ENCODE results near the gene HIRA.
"Not testable (repeated sequence)": the region's sequence is repeated elsewhere in the genome, so short reads cannot be mapped to it uniquely, and the experiment has no call there.

The HIRA gene

DNA sequence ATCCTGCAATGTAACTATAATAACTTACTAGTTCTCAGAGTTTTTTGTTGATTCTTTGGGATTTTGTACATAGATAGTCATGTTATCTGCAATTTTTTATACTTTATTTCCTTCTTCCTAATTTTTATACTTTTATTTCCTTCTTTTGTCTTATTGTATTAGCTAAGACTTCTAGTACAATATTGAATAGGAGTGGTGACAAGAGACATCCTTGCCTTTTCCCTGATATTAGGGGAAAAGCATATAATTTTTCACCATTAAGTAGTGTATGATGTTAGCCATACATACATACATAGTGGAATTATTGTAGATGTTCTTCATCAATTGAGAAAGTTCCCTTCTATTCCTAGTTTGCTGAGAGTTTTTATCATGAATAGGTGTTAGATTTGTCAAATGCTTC, 112.3 kb downstream of the HIRA start:
- Mint-ChIP-seq H3K4me1 (ENCODE audit: low read depth) (no peaks in the 10 kb centered on the region), H3K9me3 (peaks cover 30% of the 10 kb centered on the region), H3K27me3 (no peaks in the 10 kb centered on the region), H3K4me3 (no peak overlapping the region), H3K36me3 (ENCODE audit: low read depth) (no peaks in the 10 kb centered on the region), H3K27ac (no peak overlapping the region)
- no peak for DNase-seq

DNA sequence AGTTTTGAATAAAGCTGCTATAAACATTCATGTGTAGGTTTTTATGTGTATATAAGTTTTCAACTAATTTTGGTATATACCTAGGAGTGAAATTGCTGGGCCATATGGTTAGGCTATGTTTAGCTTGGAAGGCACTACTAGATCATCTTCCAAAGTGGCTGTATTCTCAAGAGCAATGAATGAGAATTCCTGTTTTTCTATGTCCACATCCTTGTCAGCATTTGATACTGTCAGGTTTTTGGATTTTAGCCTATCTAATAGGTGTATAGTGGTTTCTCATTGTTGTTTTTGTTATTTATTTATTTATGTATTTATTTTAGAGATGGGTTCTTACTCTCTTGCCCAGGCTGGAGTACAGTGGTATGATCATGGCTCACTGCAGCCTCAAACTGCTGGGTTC, 113.7 kb downstream of the HIRA start:
- H3K27ac Mint-ChIP-seq = no peak overlapping the region
- H3K9me3 Mint-ChIP-seq = peaks cover 32% of the 10 kb centered on the region
- no peaks in the 10 kb centered on the region for H3K27me3 Mint-ChIP-seq
- no peaks in the 10 kb centered on the region for H3K36me3 Mint-ChIP-seq (ENCODE audit: low read depth)
- DNase-seq = no peak
- H3K4me3 Mint-ChIP-seq = no peak overlapping the region
- H3K4me1 Mint-ChIP-seq (ENCODE audit: low read depth) = no peaks in the 10 kb centered on the region

DNA sequence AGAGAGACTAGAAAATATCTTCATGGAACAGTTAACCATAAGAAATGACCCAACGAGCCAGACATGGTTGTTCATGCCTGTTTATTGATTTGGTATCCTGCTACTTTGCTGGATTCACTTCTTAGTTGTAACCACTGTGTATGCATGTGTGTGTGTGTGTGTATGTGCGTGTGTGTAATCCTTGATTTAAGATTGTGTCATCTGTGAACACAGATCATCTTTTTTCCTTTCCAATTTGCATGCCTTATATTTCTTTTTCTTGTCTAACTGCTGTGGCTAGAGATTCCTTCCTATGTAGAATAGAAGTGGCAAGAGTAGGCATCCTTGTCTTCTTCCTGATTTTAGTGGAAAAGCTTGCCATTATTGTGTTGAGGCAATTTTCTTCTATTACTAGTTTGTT, 123.7 kb downstream of the HIRA start:
- Mint-ChIP-seq H3K27me3 (no peaks in the 10 kb centered on the region), H3K4me1 (ENCODE audit: low read depth) (no peaks in the 10 kb centered on the region), H3K4me3 (no peak overlapping the region), H3K9me3 (no peaks in the 10 kb centered on the region), H3K36me3 (ENCODE audit: low read depth) (no peaks in the 10 kb centered on the region), H3K27ac (no peak overlapping the region)
- no peak for DNase-seq

DNA sequence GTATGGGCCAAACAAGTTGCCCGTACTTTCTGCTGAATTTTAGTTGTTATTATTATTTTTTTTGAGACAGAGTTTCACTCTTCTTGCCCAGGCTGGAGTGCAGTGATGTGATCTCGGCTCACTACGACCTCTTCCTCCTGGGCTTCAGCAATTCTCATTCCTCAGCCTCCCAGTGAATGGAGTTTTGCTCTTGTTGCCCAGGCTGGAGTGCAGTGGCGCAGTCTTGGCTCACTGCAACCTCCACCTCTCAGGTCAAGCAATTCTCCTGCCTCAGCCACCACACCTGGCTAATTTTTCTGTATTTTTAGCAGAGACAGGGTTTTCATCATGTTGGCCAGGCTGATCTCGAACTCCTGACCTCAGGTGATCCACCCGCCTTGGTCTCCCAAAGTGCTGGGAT, 125.0 kb downstream of the HIRA start:
- H3K4me1 Mint-ChIP-seq (ENCODE audit: low read depth); H3K36me3 Mint-ChIP-seq (ENCODE audit: low read depth); DNase-seq; H3K9me3 Mint-ChIP-seq; H3K4me3 Mint-ChIP-seq; H3K27me3 Mint-ChIP-seq; H3K27ac Mint-ChIP-seq: not testable (repeated sequence)

DNA sequence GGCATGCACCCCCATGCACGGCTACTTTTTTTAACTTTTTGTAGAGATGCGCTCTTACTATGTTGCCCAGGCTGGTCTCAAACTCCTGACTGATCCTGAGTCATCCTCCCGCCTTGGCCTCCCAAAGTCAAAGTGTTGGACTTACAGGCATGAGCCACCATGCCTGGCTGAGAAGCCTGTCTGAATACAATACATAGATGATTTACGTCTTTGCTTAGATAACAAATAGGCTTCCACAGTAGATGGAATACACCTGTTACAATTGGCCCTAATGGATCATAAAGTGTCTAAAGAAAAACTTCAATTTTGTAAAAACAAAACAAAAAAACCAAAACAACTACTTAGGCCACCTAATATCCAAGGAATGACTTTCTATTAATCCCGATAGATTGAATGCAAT, 127.0 kb downstream of the HIRA start:
- no peak overlapping the region for H3K4me3 Mint-ChIP-seq
- no peaks in the 10 kb centered on the region for H3K9me3 Mint-ChIP-seq
- H3K27me3 Mint-ChIP-seq = no peaks in the 10 kb centered on the region
- no peaks in the 10 kb centered on the region for H3K4me1 Mint-ChIP-seq (ENCODE audit: low read depth)
- H3K36me3 Mint-ChIP-seq (ENCODE audit: low read depth) = no peaks in the 10 kb centered on the region
- DNase-seq = no peak
- H3K27ac Mint-ChIP-seq = no peak overlapping the region

DNA sequence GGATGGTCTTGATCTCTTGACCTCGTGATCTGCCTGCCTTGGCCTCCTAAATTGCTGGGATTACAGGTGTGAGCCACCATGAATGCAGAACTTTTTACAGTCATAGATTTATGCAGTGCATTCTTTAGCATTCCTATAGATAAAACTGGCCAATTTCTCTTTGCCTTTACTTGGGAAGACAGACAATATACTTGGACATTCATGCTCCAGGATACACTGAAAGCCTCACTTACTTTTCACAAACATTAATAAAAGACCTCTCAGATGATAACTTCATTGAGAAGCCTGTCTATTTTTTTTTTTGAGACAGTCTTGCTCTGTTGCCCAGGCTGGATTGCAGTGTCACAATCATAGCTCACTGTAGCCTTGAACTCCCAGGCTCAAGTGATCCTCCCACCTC, 127.7 kb downstream of the HIRA start:
- H3K4me3 Mint-ChIP-seq = no peak overlapping the region
- H3K9me3 Mint-ChIP-seq = no peaks in the 10 kb centered on the region
- H3K36me3 Mint-ChIP-seq (ENCODE audit: low read depth) = no peaks in the 10 kb centered on the region
- DNase-seq = no peak
- H3K4me1 Mint-ChIP-seq (ENCODE audit: low read depth) = no peaks in the 10 kb centered on the region
- no peaks in the 10 kb centered on the region for H3K27me3 Mint-ChIP-seq
- H3K27ac Mint-ChIP-seq = no peak overlapping the region

DNA sequence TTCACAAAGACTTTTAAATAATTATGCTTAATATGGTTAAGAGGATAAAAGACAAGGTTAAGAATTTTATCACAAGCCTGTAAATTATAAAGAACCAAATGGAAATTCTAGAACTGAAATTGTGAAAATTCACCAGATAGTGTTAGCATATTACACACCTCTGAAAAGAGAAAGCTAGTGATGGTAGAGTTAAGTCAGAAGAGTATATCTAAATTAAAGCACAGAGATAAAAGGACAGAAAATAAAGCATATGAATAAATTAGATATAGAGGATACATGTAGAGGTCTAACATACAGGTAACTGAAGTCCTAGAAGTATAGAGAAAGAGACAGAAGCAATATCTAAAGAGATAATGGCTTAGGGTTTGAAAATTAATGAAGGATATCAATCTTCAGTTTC, 135.8 kb downstream of the HIRA start:
- Mint-ChIP-seq H3K9me3 (no peaks in the 10 kb centered on the region), H3K4me1 (ENCODE audit: low read depth) (peaks cover 12% of the 10 kb centered on the region), H3K27ac (no peak overlapping the region), H3K27me3 (peaks cover 4% of the 10 kb centered on the region), H3K36me3 (ENCODE audit: low read depth) (peaks cover 2% of the 10 kb centered on the region), H3K4me3 (no peak overlapping the region)
- no peak for DNase-seq

DNA sequence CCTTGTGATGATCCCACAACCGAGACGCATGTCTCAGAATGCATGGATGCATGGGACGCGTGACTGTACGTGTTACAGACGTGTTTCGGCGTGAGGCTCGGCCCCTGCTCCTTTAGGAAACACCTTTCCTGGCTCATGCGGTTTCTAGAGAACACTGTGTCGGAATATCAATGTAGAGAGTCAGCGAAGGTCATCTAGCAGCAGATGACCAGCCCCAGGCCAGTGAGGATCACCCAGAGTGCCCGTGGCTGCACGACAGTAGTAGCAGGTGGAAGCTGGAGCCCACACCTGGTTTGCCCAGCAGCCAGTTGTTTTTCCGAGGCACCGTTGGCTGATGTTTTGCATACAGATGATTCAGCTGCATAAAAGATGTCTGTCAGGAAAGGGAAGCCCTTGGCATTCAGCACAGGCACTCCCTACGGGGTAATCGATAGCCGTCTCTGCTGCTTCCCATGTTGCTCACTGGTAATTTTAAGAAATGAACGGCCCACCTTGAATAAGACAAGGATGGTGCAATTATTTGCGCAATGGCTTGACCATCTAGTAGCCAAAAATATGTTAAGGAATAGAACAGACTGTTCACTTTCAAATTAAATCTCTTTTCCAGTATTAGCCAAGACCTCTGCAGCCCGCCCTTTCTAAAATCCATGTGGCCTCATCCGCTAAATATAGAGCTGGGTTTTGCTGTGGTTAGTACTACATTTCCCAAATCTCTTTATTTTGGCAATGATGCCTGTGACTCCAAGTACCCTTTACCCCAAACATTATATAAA, 138.9 kb downstream of the HIRA start:
- no peak for DNase-seq
- Mint-ChIP-seq H3K27ac (peak overlapping the region; percentile 66), H3K4me3 (peak overlapping the region; percentile 86), H3K36me3 (ENCODE audit: low read depth) (peaks cover 2% of the 10 kb centered on the region), H3K4me1 (ENCODE audit: low read depth) (peaks cover 25% of the 10 kb centered on the region), H3K27me3 (peaks cover 23% of the 10 kb centered on the region), H3K9me3 (no peaks in the 10 kb centered on the region)

DNA sequence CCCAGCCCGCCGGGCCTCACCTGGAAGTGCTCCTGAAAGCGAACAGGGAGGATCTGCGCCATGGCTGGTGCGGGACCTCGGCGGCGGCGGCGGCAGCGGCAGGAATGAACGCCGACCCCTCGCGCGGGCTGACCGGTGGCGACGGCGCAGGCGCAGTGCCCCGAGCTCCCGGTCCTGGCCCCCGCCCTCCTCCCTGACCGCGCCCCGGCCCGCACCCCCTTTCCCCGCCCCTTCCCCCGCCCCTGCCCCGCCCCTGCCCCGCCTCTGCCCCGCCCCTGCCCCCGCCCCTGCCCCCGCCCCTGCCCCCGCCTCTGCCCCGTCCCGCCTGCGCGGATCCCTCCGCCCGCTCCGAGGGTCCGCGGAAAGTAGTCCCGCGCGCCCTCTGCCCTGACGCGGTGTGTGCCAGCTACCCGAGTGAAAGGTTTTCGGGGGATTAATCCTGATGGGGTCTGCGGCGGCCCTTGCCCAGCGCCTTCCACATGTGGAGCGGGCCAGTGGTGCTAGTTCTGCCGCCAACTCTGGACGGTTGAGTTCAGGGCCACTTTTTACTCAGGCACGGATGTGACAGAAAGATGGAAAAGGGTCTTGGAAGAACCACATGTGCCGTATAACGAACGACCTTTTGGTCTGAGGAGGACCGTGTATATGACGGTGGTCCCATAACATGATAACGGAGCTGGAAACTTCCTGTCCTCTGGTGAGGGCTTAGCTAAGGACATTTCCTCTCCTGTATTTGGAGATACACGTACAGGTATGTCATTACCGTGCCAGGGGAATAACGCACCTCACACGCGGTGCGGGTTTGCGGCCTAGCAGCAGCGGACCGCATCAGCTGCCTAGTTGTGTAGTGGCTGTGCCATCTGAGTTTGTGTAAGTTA, 139.7 kb downstream of the HIRA start, which contains the start of gene CLTCL1:
Gene CLTCL1 (minus strand): TSS at position 140 of the 878 bp plus-strand sequence. CDS start 78 bp downstream, at position 62.
- peaks cover 25% of the 10 kb centered on the region for H3K4me1 Mint-ChIP-seq (ENCODE audit: low read depth)
- peak within 1 kb of the TSS; percentile 66 for H3K27ac Mint-ChIP-seq
- no peaks in the 10 kb centered on the region for H3K9me3 Mint-ChIP-seq
- H3K27me3 Mint-ChIP-seq = peaks cover 27% of the 10 kb centered on the region
- H3K36me3 Mint-ChIP-seq (ENCODE audit: low read depth) = peaks cover 2% of the 10 kb centered on the region
- peak; percentile 82 for DNase-seq
- H3K4me3 Mint-ChIP-seq = peak within 1 kb of the TSS; percentile 86

DNA sequence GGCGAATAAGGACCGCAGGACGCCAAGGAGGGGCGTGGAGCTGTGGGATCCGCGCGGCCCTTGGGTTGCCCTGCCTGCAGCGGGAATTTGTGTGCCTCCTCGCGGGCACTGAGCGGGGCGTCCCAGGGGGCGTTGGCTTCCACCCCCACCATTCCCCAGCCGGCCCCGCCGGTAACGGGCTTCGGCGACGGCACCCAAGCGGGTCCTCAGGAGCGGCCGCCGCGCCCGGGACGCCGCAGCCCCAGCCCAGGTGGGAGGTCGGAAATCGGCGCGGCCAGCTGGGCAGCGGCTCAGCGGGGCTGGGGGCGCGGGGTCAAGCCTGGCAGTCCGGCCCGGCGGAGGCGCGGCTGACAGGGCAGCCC, 140.3 kb downstream of the HIRA start:
- DNase-seq = no peak
- H3K4me1 Mint-ChIP-seq (ENCODE audit: low read depth) = peaks cover 25% of the 10 kb centered on the region
- no peak overlapping the region for H3K27ac Mint-ChIP-seq
- peak overlapping the region; percentile 73 for H3K4me3 Mint-ChIP-seq
- peaks cover 2% of the 10 kb centered on the region for H3K36me3 Mint-ChIP-seq (ENCODE audit: low read depth)
- H3K27me3 Mint-ChIP-seq = peaks cover 27% of the 10 kb centered on the region
- H3K9me3 Mint-ChIP-seq = no peaks in the 10 kb centered on the region

DNA sequence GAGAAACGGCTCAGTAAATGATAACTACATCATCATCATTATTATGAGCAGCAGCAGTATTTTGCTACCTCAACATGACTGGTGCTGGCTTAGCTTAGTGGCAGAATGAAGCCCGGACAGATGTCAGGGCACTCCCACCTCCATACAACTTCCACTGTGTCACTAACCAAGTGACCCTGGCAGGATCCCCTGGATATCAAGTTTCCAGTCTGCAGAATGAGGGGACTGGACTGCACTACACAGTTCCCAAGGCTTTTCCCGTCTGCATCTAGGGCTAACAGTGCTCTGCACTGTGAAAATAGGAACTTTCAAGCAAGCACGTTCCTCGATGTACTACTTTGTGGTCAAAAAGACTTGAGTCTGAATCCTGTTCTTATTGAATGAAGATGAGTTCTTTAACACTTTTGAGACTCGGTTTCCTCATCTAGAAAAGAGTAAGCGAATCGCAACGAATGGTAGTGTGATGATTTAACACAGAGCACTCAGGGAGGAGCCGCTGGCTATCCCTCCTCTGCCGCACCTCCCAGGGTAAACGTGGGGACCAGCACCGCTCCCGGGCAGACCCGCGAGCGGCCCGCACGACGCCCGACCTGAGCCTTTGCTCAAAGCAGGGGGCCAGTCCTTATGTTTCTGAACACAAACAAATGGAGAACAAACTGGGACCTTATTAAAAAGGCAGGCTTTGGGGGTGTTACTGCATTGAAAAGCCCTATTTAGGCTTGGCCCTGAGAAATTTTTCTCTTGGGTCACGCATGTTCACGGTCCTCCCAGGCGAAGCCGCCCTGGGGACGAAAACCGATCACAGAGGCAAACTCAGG, 140.9 kb downstream of the HIRA start:
- Mint-ChIP-seq H3K36me3 (ENCODE audit: low read depth) (peaks cover 2% of the 10 kb centered on the region), H3K4me3 (peak overlapping the region; percentile 73), H3K9me3 (no peaks in the 10 kb centered on the region), H3K27ac (no peak overlapping the region), H3K27me3 (peaks cover 27% of the 10 kb centered on the region), H3K4me1 (ENCODE audit: low read depth) (peaks cover 25% of the 10 kb centered on the region)
- peak; percentile 57 for DNase-seq

DNA sequence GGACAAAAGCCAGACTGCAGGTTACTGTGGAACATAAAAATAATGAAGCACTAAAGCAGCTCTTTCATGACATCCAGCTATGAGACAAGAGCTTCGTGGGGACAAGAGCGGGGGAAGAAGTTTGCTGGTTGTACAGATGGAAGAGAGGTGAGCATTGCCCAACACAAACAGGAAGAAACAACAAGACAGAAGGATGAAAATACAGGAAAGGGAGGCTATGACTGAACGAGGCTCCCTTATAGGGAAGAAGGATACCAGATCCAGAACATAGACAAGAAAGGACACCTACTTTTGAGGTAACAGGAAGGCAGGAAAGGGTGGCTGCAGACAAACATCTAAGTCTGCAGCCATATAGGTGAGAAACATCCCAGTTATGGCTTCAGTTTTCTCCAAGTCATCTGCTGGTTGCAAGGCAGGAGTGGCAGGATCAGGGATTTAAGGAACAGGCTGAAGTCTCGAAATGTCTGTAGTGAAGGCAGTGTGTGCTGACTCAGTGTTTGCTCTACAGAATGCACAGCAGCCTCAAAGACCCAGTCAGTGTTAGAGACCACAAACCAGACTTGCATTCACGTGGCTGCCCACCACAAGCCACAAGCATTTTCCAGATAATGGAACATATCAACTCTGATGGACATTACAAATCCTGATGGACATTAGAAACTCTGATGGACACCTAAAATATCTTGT, 141.9 kb downstream of the HIRA start:
- Mint-ChIP-seq H3K4me3 (no peak overlapping the region), H3K27me3 (peaks cover 27% of the 10 kb centered on the region), H3K36me3 (ENCODE audit: low read depth) (peaks cover 2% of the 10 kb centered on the region), H3K4me1 (ENCODE audit: low read depth) (peaks cover 25% of the 10 kb centered on the region), H3K27ac (no peak overlapping the region), H3K9me3 (no peaks in the 10 kb centered on the region)
- DNase-seq = no peak

DNA sequence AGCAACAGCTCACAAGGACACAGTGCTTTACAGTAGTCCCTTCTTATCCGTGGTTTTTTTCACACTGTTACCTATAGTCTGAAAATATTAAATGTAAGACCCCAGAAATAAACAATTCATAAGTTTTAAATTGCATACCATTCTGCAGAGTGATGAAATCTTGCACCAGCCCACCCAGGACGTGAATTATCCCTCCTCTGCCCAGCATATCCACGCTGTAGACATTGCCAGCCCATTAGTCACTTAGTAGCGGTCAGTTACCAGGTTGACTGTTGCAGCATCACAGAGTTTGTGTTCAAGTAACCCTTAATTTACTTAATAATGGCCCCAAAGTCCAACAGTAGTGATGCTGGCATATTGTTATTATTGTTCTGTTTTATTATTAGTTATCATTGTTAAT, 143.6 kb downstream of the HIRA start:
- Mint-ChIP-seq H3K27me3 (peaks cover 27% of the 10 kb centered on the region), H3K4me1 (ENCODE audit: low read depth) (peaks cover 25% of the 10 kb centered on the region), H3K36me3 (ENCODE audit: low read depth) (peaks cover 2% of the 10 kb centered on the region), H3K4me3 (no peak overlapping the region), H3K9me3 (no peaks in the 10 kb centered on the region), H3K27ac (no peak overlapping the region)
- no peak for DNase-seq

DNA sequence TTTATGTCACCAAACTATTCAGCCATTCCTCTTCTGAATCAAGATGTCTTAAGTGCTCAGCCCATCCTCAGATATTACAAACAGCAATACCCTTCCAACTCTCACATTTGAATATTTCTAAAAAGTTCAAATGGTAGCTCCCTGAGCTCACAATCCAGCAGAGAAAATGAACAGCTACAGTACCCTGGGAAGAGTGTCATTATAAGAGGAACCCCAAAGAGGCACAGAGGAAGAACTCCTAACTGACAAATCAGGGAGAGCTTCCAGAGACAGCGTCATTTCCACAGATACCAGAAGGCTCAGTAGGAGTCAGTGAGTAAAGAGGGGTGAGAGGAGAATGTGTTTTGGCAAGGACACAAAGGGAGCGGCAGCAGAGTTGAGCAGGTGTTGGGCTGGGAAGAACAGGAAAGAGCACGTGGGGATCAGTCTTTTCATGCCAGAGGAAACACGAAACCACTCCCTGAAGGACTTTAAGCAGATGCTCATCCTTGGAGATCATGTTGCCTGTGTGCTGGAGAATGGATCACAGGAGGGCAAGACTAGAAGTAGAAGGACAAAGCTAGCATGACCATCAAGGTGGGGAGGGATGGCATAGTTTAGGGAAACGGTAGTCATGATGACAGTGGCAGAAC, 144.3 kb downstream of the HIRA start:
- H3K4me1 Mint-ChIP-seq (ENCODE audit: low read depth) = peaks cover 22% of the 10 kb centered on the region
- H3K27ac Mint-ChIP-seq = no peak overlapping the region
- H3K9me3 Mint-ChIP-seq = no peaks in the 10 kb centered on the region
- H3K36me3 Mint-ChIP-seq (ENCODE audit: low read depth) = peaks cover 2% of the 10 kb centered on the region
- no peak overlapping the region for H3K4me3 Mint-ChIP-seq
- peaks cover 27% of the 10 kb centered on the region for H3K27me3 Mint-ChIP-seq
- no peak for DNase-seq
